ENCODE data around the gene S100A7A. TPM values are rescaled to one million over a fixed set of nuclear protein-coding genes. Genes with fewer than 3 reads are reported as not detected.
"Not testable (repeated sequence)": the region's sequence is repeated elsewhere in the genome, so short reads cannot be mapped to it uniquely, and the experiment has no call there.

S100A7A gene
- total and polyA plus RNA-seq, 2 of the 8 experiments (the other 6 are each of a cell fraction or from before 2014, with no cell fraction given) = not detected

- H3K79me2 ChIP-seq (ENCODE audit: control insufficient read depth in 1 of 2, insufficient read depth in 2 of 2, low read length in 2 of 2); FAIRE-seq; H3K9ac ChIP-seq (replicated peaks in 1 of 4; ENCODE audit: extremely low read depth in 1 of 4, low read depth in 3 of 4, low read length in 3 of 4); H2AK5ac ChIP-seq (ENCODE audit: low read depth, low read length); H2BK12ac ChIP-seq (ENCODE audit: low read depth, low read length); H3K4me1 ChIP-seq (replicated peaks in 1 of 4; ENCODE audit: control insufficient read depth in 3 of 4, insufficient read depth in 4 of 4, low read length in 3 of 4); H4K20me1 ChIP-seq (replicated peaks in 1 of 2; ENCODE audit: control insufficient read depth in 1 of 2, insufficient read depth in 2 of 2, low read length in 2 of 2); H3K4ac ChIP-seq (replicated peaks; ENCODE audit: insufficient read length, low read depth, low read length); H2BK120ac ChIP-seq (replicated peaks; ENCODE audit: low read depth, low read length); H2BK20ac ChIP-seq (ENCODE audit: low read length); DNase-seq (ENCODE audit: low read depth in 1 of 2, low spot score in 2 of 2); H3K23ac ChIP-seq (ENCODE audit: insufficient read length); H4K8ac ChIP-seq (ENCODE audit: extremely low read depth, insufficient read depth, low read length); H3K27ac ChIP-seq (ENCODE audit: low read depth, low read length); H3K4me2 ChIP-seq (ENCODE audit: insufficient read depth in 1 of 2, low read depth in 2 of 2, low read length in 2 of 2); H3K23me2 ChIP-seq (ENCODE audit: low read depth, low read length); H3K79me1 ChIP-seq (ENCODE audit: low read depth, low read length); H4K5ac ChIP-seq (ENCODE audit: insufficient read length, low read depth, low read length); H3K18ac ChIP-seq (ENCODE audit: extremely low read depth, low read length); H3K9me3 ChIP-seq (ENCODE audit: insufficient read depth in 2 of 2, low read depth in 1 of 2, low read length in 1 of 2); H4K91ac ChIP-seq (replicated peaks; ENCODE audit: insufficient read length, low read length); H2BK15ac ChIP-seq (ENCODE audit: low read length); H2AFZ ChIP-seq (ENCODE audit: low read length); H2BK5ac ChIP-seq (ENCODE audit: low read depth, low read length); H3K14ac ChIP-seq (ENCODE audit: insufficient read length); H3K4me3 ChIP-seq (ENCODE audit: extremely low read depth in 1 of 4, insufficient read depth in 2 of 4, low read depth in 3 of 4, low read length in 4 of 4); H3K27me3 ChIP-seq (replicated peaks in 1 of 4; ENCODE audit: control insufficient read depth in 3 of 4, extremely low read depth in 1 of 4, insufficient read depth in 3 of 4, low read length in 3 of 4); H3K56ac ChIP-seq (replicated peaks; ENCODE audit: insufficient read length, low read depth, low read length); H3K36me3 ChIP-seq (ENCODE audit: control insufficient read depth in 2 of 4, insufficient read depth in 4 of 4, low read length in 3 of 4); CTCF ChIA-PET (ENCODE audit: partially characterized antibody); POLR2A ChIA-PET (ENCODE audit: partially characterized antibody): not testable (repeated sequence)
- WGBS, 2 experiments (ENCODE audit: extremely low coverage in 1 of 2, insufficient coverage in 1 of 2, insufficient read length in 1 of 2, insufficient replicate concordance in 2 of 2, low coverage in 1 of 2, low lambda C conversion rate in 2 of 2, missing lambda C conversion rate in 1 of 2) = 79% methylated on average over 7 of the region's 7 CpGs; no CpG with 5 or more reads in 1 of the 2 experiments
These were observed 2.6 kb downstream of the S100A7A start for GRCh38 chr1:153418758-153419435.

DNA sequence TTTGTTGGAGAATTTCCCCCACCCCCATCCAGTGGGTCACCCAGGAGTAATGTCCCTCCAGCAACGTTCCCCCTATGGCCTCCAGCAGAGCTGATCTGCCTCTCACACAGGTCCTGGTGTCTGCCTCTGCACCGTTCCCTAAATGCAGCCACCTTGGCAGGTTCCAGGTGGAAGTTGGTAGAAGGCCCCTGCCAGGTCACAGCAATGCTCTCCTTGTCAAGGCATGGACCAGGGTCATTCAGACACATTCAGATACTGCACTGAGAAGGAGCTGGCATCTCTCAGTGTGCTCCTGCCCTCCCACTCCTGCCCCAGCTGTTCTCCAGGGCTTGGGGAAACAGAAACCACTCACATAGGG, 3.1 kb downstream of the S100A7A start:
- H2BK120ac ChIP-seq (replicated peaks; ENCODE audit: low read depth, low read length); H2BK12ac ChIP-seq (ENCODE audit: low read depth, low read length); DNase-seq (ENCODE audit: low read depth in 1 of 2, low spot score in 2 of 2); H3K27me3 ChIP-seq (replicated peaks in 1 of 4; ENCODE audit: control insufficient read depth in 3 of 4, extremely low read depth in 1 of 4, insufficient read depth in 3 of 4, low read length in 3 of 4); H3K4me3 ChIP-seq (ENCODE audit: extremely low read depth in 1 of 4, insufficient read depth in 2 of 4, low read depth in 3 of 4, low read length in 4 of 4); H2AFZ ChIP-seq (ENCODE audit: low read length); H3K4ac ChIP-seq (replicated peaks; ENCODE audit: insufficient read length, low read depth, low read length); H3K23me2 ChIP-seq (ENCODE audit: low read depth, low read length); H3K4me1 ChIP-seq (replicated peaks in 1 of 4; ENCODE audit: control insufficient read depth in 3 of 4, insufficient read depth in 4 of 4, low read length in 3 of 4); H3K79me1 ChIP-seq (ENCODE audit: low read depth, low read length); H3K79me2 ChIP-seq (ENCODE audit: control insufficient read depth in 1 of 2, insufficient read depth in 2 of 2, low read length in 2 of 2); H3K14ac ChIP-seq (ENCODE audit: insufficient read length); H3K23ac ChIP-seq (ENCODE audit: insufficient read length); H3K9ac ChIP-seq (replicated peaks in 1 of 4; ENCODE audit: extremely low read depth in 1 of 4, low read depth in 3 of 4, low read length in 3 of 4); H3K18ac ChIP-seq (ENCODE audit: extremely low read depth, low read length); H4K91ac ChIP-seq (replicated peaks; ENCODE audit: insufficient read length, low read length); H4K8ac ChIP-seq (ENCODE audit: extremely low read depth, insufficient read depth, low read length); H3K9me3 ChIP-seq (ENCODE audit: insufficient read depth in 2 of 2, low read depth in 1 of 2, low read length in 1 of 2); H4K5ac ChIP-seq (ENCODE audit: insufficient read length, low read depth, low read length); FAIRE-seq; H4K20me1 ChIP-seq (replicated peaks in 1 of 2; ENCODE audit: control insufficient read depth in 1 of 2, insufficient read depth in 2 of 2, low read length in 2 of 2); H3K36me3 ChIP-seq (ENCODE audit: control insufficient read depth in 2 of 4, insufficient read depth in 4 of 4, low read length in 3 of 4); H3K4me2 ChIP-seq (ENCODE audit: insufficient read depth in 1 of 2, low read depth in 2 of 2, low read length in 2 of 2); POLR2A ChIA-PET (ENCODE audit: partially characterized antibody); H2BK15ac ChIP-seq (ENCODE audit: low read length); H3K27ac ChIP-seq (ENCODE audit: low read depth, low read length); H2BK5ac ChIP-seq (ENCODE audit: low read depth, low read length); H2BK20ac ChIP-seq (ENCODE audit: low read length); H3K56ac ChIP-seq (replicated peaks; ENCODE audit: insufficient read length, low read depth, low read length); H2AK5ac ChIP-seq (ENCODE audit: low read depth, low read length): not testable (repeated sequence)
- CTCF ChIA-PET (ENCODE audit: partially characterized antibody) = interaction anchor here (0.9 kb wide), 1 partner anchor 26 kb away, joined by 4 read pairs; no protein-coding TSS in a partner anchor
- WGBS, 2 experiments (ENCODE audit: extremely low coverage in 1 of 2, insufficient coverage in 1 of 2, insufficient read length in 1 of 2, insufficient replicate concordance in 2 of 2, low coverage in 1 of 2, low lambda C conversion rate in 2 of 2, missing lambda C conversion rate in 1 of 2) = 73% methylated on average over 2 of the region's 2 CpGs; no CpG with 5 or more reads in 1 of the 2 experiments
